Stimulated activated CD4-positive, alpha-beta T cell treated with anti-CD3 and anti-CD28 coated beads, Interleukin-2, amount 100 ng/mL, for 48 hours (primary cell): ENCODE measurements around the gene SERINC3.
"Not testable (repeated sequence)": the region's sequence is repeated elsewhere in the genome, so short reads cannot be mapped to it uniquely, and the experiment has no call there.

Experiments
- DNase-seq, 2 donors: peaks; one replicate each; pipeline ENCODE4 v3.0.0-alpha.2; 2020

The SERINC3 gene

GRCh38 chr20:44489931-44490330 is 31.9 kb downstream of the SERINC3 start:
- DNase-seq: no peak

GRCh38 chr20:44489223-44489622 is 32.6 kb downstream of the SERINC3 start:
- no peak for DNase-seq

DNA sequence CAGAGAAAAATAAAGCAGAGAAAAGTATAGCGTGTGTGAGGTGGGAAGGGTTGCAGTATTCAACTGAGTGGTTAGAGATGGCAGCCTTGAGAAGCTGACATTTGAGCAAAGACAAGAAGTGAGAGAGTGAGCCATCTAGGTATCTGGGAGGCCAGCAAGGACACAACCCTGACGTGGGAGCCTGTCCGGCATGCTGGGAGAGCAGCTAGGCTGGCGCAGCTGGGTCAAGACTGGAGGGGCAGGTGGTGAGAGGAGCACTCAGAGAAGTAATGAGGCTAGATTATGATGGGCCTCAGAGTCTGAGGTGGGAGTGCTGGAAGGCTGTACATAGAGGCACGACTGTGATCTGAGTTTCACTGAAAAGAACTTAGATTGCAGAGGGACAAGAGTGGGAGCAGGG is 33.3 kb downstream of the SERINC3 start:
- DNase-seq: no peak

- DNase-seq: no peak
Measured at GRCh38 chr20:44485830-44486198, 36.1 kb downstream of the SERINC3 start.

GRCh38 chr20:44485078-44485829 is 36.6 kb downstream of the SERINC3 start:
- no peak for DNase-seq

GRCh38 chr20:44483112-44483511 is 38.8 kb downstream of the SERINC3 start:
- DNase-seq: no peak

GRCh38 chr20:44481719-44482416 is 40.0 kb downstream of the SERINC3 start:
- DNase-seq: no peak

DNA sequence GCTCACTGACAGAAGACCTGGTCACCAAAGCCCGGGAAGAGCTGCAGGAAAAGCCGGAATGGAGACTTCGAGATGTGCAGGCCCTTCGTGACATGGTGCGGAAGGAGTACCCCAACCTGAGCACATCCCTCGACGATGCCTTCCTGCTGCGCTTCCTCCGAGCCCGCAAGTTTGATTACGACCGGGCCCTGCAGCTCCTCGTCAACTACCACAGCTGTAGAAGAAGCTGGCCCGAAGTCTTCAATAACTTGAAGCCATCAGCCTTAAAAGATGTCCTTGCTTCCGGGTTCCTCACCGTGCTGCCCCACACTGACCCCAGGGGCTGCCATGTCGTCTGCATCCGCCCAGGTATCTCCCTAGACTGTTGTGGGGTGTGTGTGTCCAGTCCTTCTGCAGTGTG is 41.8 kb downstream of the SERINC3 start:
- no peak for DNase-seq

DNA sequence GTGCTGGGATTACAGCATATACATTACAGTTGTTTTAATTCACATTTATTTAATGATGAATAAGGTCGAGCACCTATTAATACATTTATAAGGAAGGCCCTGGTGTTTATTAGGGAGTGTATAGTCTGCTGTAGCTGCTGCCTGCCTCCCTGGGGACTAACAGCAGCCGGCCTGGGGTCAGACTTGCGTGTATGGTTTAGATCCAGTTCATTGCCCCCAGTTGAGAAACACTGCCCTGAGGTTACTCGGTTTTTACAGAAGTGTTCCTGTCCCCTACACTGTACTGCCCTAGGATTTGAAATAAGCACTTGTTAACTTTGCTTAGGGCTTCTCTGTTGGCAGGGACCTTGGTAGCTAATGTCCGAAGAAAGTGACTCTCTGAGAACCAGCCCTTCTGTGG is 42.2 kb downstream of the SERINC3 start:
- DNase-seq: no peak

DNA sequence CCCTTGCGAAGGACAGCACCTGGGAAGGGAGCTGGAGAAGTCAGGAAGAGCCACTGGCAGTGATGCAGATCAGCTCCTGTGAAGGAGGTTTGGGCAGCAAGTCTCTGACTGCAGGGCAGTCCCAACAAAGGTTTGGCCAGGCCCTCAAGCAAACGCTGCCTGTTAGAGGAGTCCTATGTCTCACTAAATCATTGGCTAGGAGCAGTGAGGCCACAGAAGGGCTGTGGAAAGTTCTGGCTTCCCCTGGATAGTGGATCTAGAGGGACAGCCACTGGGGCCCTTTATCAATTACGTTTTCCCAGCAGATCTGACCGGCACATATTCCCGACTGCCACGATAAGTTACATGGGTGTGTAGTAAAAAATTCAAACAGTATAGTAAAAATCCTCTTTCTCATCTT is 43.7 kb downstream of the SERINC3 start:
- DNase-seq: no peak

GRCh38 chr20:44477151-44477550 is 44.7 kb downstream of the SERINC3 start:
- DNase-seq: no peak

GRCh38 chr20:44475694-44476560 is 45.9 kb downstream of the SERINC3 start, which contains the start of gene TTPAL:
TSS of gene TTPAL (plus strand) at chr20:44475874. CDS start at chr20:44480000, 4,126 bp downstream.
- peak; percentile 91 to 92 for DNase-seq

GRCh38 chr20:44475372-44475693 is 46.5 kb downstream of the SERINC3 start:
- no peak for DNase-seq

GRCh38 chr20:44472283-44472682 is 49.6 kb downstream of the SERINC3 start:
- DNase-seq: not testable (repeated sequence)

DNA sequence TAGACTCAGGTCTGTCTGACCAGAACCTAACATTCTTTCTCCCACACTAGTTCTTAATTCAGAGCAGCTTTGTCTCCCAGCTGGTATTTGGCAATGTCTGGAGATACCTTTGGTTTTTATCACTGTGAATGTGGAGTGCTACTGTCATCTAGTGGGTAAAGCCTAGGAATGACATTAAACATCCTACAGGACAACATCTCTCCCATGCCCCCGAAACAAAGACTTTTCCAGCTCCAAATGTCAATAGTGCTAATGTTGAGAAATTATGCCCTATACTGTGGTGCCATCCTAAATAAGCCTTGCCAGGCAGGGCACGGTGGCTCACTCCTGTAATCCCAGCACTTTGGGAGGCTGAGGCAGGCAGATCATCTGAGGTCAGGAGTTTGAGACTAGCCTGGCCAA is 50.4 kb downstream of the SERINC3 start:
- DNase-seq: no peak

GRCh38 chr20:44470327-44470726 is 51.5 kb downstream of the SERINC3 start:
- DNase-seq: no peak

DNA sequence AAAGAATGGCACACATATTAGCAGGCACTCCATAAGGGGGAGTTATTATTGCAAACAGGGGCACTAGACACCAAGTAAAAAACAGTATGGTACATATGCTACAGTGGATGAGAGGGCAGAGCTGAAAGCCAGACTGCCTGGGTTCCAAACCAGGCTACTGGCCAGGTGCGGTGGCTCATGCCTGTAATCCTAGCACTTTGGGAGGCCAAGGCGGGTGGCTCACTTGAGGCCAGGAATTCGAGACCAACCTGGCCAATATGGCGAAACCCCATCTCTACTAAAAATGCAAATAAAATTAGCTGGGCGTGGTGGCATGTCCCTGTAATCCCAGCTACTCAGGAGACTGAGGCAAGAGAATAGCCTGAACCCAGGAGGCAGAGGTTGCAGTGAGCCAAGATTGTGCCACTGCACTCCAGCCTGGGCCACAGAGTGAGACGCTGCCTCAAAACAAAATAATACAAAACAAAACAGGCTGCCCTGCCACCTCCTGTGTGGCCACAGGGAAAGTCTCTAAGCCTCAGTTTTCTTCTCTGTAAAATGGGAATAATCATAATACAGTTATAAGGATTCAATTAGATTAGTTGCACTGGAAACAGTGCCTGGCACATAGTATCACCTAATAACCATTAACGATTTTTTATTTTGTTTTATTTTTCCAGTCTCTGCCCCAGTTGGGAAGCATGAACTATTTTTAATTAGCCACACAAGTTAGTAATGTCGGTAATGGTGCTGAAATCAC is 53.7 kb downstream of the SERINC3 start:
- no peak for DNase-seq

DNA sequence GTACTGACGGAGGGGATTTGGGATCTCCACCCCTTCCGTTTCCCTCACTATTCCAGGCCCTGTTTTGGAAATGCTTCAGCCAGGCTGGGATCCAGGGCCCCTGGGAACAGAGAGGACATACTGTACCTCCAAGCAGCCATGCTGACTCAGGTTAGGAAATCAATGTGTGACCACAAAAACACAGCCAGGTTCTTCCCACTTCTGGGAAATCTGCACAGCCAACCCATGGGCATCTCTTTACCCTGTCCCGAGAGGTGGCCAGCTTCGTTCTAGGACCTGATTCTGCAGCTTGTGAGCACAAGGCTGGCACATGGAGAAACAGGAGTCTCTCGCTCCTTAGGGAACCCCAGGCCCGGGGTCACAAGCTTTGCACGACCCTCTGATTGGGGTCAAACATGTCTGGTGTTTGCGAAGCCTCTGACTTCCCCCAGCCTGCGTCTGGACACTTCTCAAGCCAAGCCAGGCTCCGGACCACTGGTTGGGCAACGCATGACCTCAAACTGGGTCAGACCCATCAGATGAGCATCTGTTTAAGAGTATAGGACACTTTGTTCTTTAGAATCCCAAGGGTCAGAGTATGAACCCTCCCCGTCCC is 54.5 kb downstream of the SERINC3 start:
- no peak for DNase-seq

GRCh38 chr20:44465001-44465560 is 56.8 kb downstream of the SERINC3 start:
- no peak for DNase-seq

- no peak for DNase-seq
Measured at GRCh38 chr20:44464514-44464913, 57.4 kb downstream of the SERINC3 start.

GRCh38 chr20:44463466-44463865 is 58.4 kb downstream of the SERINC3 start:
- no peak for DNase-seq

DNA sequence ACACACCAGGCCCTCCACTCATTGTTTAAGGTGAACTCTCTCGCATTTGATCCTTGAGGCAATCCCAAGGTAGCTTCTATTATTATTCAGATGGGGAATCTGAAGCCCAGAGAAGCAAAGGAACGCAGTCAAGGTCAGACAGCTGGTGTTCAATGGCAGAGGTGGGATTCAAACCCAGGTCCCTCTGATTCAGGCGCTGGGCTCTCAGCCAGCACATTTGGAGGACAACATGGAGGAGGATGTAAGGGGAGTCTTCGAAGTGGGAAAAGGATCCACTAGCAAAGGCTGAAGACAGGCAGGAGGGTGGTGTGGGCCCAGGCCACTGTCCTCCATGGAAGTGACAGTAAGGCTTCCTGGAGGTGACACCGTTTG is 60.1 kb downstream of the SERINC3 start:
- no peak for DNase-seq
